Pancreas (tissue), 10 donors: ENCODE results near the gene DCHS1. TPM values are rescaled to one million over a fixed set of nuclear protein-coding genes. Genes with fewer than 3 reads are reported as not detected.

Source experiments
- ATAC-seq, 4 donors: fragments of 200-7000 bp; cut with Tn5 transposase; one replicate each; pipeline versions ENCODE4 v1.8.0 to v1.9.1; 2020; ENCODE audit warnings: mild to moderate bottlenecking in 4 of 4, moderate library complexity in 4 of 4
- DNase-seq, 6 donors: peaks; one replicate each; pipeline ENCODE4 v3.0.0-alpha.2; 2020
- FAIRE-seq: peaks from 2 replicates; lab custom pipeline; 2012; peaks lifted over from hg19 to GRCh38; lab: Jason Lieb, UNC
- H3K27ac ChIP-seq, 4 donors: fragments of 200-600 bp; sonication (generic); 1 replicate in 3 of 4; 2 replicates in 1 of 4; pipeline versions ENCODE4 v1.5.0 to v1.8.0; 2020
- H3K27me3 ChIP-seq, 4 donors: fragments of 200-600 bp; one replicate each; pipeline ENCODE4 v1.8.0; 2021
- H3K36me3 ChIP-seq, 3 donors: fragments of 200-600 bp; sonication (generic) in 1 of 3; one replicate each; pipeline versions ENCODE4 v1.5.0 to v1.8.0; 2020 to 2021
- H3K4me1 ChIP-seq, 3 donors: fragments of 200-600 bp; one replicate each; pipeline ENCODE4 v1.8.0; 2021
- H3K4me3 ChIP-seq, 4 donors: fragments of 200-600 bp; sonication (generic) in 2 of 4; one replicate each; pipeline versions ENCODE4 v1.5.0 to v1.8.0; 2020 to 2021
- H3K9me3 ChIP-seq, 4 donors: fragments of 200-600 bp; one replicate each; pipeline ENCODE4 v1.8.0; 2021
- CTCF ChIP-seq, 4 donors: fragments of 200-600 bp; sonication (generic) in 3 of 4; IDR thresholded peaks; one replicate each; pipeline versions ENCODE4 v1.5.0 to v1.8.0; 2021; ENCODE audit warnings: antibody characterized with exemption in 4 of 4
- WGBS, 2 donors: extraction: QIAGEN DNeasy Blood & Tissue Kit; methylation state at CpG; one replicate each; pipeline ENCODE4 v1.1.7; 2013; 5-methylcytosine and 5-hydroxymethylcytosine counted together
- intact Hi-C, 3 donors: fragments of 100-400 bp; cut with DNase I; formaldehyde crosslinking; loops; one replicate each; pipeline versions ENCODE4 v1.11.1 to v1.14.2; 2022
- polyA plus RNA-seq, 2 donors: library from polyadenylated mRNA; stranded (reverse); fragments of 200-250 nt; gene quantifications; one replicate each; pipeline ENCODE4 v1.2.3, GENCODE V29; 2013
- total RNA-seq, 6 donors: library from RNA; stranded (reverse); fragmentation: NEBNext Ultra II Directional in 4 of 6; extraction: Animal tissue kit (Norgen Biotek cat#: 25700) in 4 of 6; gene quantifications; one replicate each; pipeline versions ENCODE4 v1.2.1 to v1.2.4, GENCODE V29; 2021 to 2023
- donor health status: healthy with polysubstance abuse.
- donor health status: DM: no; HTN: no; CAD: no; lungs with moderate emphysema.
- donor health status: DM: no; HTN: no; CAD: no.
- donor health status: control.
- donor health status: control.
- donor health status: Bipolar disorder and iron deficiency.
- donor health status: DM: yes; HTN: yes; CAD: no.
- donor health status: DM: no; HTN: no; CAD: no.
- donor health status: DM: no; HTN: no; CAD: no.
- donor health status: DM: yes; HTN: yes; CAD: no.

DCHS1 gene
- total and polyA plus RNA-seq, 8 donors, result 2.3 to 4.8 (median 3.7) TPM

DNA sequence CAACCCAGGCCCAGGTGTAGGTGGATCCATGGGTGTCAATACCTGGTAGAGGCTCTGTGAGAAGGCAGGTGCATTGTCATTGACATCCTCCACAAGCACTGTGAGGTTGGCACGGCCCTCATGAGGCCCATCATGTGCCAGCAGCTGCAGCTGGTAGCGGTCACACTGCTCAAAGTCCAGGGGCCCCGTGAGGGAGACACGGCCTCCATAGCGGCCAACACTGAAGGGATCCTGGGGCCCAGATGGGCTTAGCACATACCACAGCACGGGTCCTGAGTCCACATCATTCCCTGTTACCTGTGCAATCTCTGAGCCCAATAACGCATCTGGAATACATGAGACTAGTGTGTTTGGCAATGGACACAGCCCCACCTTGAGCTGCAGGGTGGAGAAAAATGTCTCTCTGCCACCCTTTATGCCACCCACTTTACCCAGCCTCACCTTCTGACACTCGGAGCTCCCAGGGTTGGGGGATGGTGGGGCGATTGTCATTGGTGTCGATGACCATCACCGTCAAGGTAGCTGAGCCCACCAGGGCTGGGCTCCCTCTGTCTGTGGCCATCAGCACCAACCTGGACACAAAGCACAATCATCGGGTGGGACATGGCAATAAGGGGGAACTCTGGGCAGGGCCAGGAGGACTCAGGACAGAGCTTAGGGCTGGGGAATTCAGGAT is 30.3 kb downstream of the DCHS1 start:
- Histone ChIP-seq H3K9me3 (no peaks in the 10 kb centered on the region), H3K4me3 (no peak overlapping the region), H3K36me3 (no peaks in the 10 kb centered on the region), H3K4me1 (peaks cover 0 to 4% (median 0%) of the 10 kb centered on the region in 3 donors), H3K27ac (no peak overlapping the region), H3K27me3 (no peaks in the 10 kb centered on the region)
- DNase-seq, result peak in 3 of 6 donors; percentile 41 to 53 (median 49)
- intact Hi-C loops, result no loop called here
- no peak for TF ChIP-seq CTCF (IDR thresholded peaks at IDR 0.05)
- no peak for FAIRE-seq
- 63 to 65% methylated on average over 12 of the region's 12 CpGs for WGBS, 2 donors
- peak in 3 of 4 donors; percentile 37 to 47 (median 39) for ATAC-seq

DNA sequence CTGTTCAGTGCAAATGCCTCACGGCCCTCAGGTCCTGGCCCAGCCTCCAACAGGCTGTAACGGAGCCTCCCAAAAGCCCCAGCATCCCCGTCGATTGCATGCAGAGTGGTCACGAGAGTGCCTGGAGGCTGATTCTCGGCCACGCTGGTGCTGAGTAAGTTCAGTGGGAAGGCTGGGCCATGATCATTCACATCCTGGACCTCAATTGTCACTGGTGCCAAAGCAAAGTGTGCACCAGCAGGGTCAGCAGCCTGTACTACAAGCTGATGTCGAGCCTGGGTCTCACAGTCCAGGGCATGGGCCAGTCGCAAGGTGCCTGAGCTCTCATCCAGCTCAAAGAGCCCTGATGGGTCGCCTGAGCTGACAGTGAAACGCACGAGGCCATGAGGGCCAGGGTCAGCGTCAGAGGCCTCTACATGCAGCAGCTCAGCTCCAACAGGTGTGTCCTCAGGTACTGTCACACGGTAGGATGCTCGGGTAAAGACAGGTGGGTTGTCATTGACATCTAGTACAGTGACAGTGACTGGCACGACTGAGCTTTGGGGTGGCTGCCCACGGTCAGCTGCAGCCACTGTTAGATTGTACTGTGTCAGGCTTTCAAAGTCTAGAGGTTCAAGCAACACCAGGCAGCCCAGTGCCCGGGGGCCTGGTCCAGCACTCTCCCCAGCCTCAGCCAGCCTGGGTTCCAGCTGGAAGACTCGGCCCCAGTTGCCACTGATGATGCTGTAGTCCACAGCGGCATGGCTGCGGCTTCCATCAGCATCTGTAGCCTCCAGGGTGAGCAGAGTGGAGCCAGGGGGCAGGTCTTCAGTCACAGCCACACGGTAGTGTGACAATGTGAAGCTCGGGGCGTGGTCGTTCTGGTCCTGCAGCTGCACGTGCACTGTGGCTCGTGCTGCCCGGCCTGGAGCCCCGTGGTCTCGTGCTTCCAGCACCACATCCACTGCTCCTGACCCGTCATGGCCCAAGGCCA is 31.9 kb downstream of the DCHS1 start:
- peaks cover under 1 to 5% (median 4%) of the 10 kb centered on the region in 3 donors for H3K4me1 ChIP-seq
- H3K9me3 ChIP-seq, result no peaks in the 10 kb centered on the region
- no peak for TF ChIP-seq CTCF (IDR thresholded peaks at IDR 0.05)
- FAIRE-seq (no peak), DNase-seq (peak in 1 of 6 donors; percentile 52), ATAC-seq (no peak)
- WGBS, 2 donors, result 87 to 89% methylated on average over 31 of the region's 31 CpGs
- no peaks in the 10 kb centered on the region for H3K27me3 ChIP-seq
- H3K27ac ChIP-seq, result no peak overlapping the region
- H3K4me3 ChIP-seq, result no peak overlapping the region
- intact Hi-C loops, result no loop called here
- no peaks in the 10 kb centered on the region for H3K36me3 ChIP-seq

DNA sequence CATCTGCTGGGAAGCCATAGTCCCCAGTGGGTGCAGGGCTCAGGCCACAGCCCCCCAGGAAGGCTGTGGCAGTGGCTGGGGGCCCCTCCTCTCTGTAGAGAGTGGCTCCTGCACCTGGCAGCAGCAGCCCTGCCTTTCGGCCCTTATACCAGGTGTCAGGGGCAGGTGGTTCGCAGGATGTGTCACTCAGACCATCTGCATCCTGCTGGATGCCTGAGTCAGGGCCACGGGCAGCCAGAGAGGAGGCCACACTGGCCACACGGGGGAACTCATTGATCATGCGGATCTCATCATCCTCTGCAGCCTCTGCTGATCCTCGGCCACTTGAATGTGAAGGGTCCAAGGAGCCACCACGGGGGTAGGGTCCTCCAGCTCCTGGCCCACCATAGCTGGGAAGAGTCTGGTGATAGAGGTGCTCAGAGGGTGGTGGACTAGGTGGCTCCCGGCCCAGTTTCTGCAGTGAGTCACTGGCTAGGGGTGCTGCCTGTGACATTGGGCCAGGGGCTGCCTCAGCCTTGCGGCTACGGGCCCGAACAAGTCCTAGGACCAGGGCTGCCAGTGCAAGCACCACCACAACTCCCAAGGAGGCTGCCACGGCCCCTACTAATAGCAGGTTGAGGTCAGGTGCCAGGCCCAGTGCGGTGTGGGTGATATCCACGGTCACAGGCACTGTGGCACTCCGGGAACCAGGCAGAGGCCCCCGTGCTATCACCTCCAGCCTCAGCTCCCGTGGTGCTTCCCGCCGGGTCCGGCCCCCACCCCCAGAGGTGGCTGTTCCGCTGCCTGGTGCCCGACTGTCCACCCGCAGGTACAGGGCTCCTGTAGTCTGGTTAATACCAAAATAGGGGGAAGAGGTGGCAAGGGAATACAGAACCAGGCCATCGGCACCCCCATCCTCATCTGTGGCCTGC is 33.1 kb downstream of the DCHS1 start:
- H3K27me3 ChIP-seq, result no peaks in the 10 kb centered on the region
- H3K27ac ChIP-seq, result no peak overlapping the region
- ATAC-seq (no peak), DNase-seq (peak in 1 of 6 donors; percentile 67), FAIRE-seq (no peak)
- H3K36me3 ChIP-seq, result no peaks in the 10 kb centered on the region
- intact Hi-C loops, result no loop called here
- 87 to 89% methylated on average over 23 to 24 of the region's 24 CpGs for WGBS, 2 donors
- H3K4me1 ChIP-seq, result peaks cover 4 to 12% (median 5%) of the 10 kb centered on the region in 3 donors
- no peak overlapping the region for H3K4me3 ChIP-seq
- no peak for TF ChIP-seq CTCF (IDR thresholded peaks at IDR 0.05)
- H3K9me3 ChIP-seq, result no peaks in the 10 kb centered on the region

- TF ChIP-seq CTCF (IDR thresholded peaks at IDR 0.05), result no peak
- Histone ChIP-seq H3K4me3 (no peak overlapping the region), H3K27ac (no peak overlapping the region), H3K27me3 (no peaks in the 10 kb centered on the region), H3K9me3 (no peaks in the 10 kb centered on the region), H3K4me1 (peaks cover 4 to 13% (median 5%) of the 10 kb centered on the region in 3 donors), H3K36me3 (no peaks in the 10 kb centered on the region)
- FAIRE-seq (no peak), ATAC-seq (no peak), DNase-seq (peak in 2 of 6 donors; percentile 46 to 70)
- 78 to 91% methylated on average over 16 of the region's 16 CpGs for WGBS, 2 donors
- intact Hi-C loops, result no loop called here
These were observed 33.8 kb downstream of the DCHS1 start for GRCh38 chr11:6621711-6622211.
